ENCODE data around the gene SPOUT1.
"Not testable (repeated sequence)": the region's sequence is repeated elsewhere in the genome, so short reads cannot be mapped to it uniquely, and the experiment has no call there.

SPOUT1 gene

GRCh38 chr9:128809831-128810230, 19.8 kb downstream of the SPOUT1 start:
- no peak for DNase-seq (ENCODE audit: low read depth, low spot score)

GRCh38 chr9:128809036-128809599, 20.5 kb downstream of the SPOUT1 start:
- no peak for DNase-seq (ENCODE audit: low read depth, low spot score)

- DNase-seq (ENCODE audit: low read depth, low spot score), result no peak
Observed at GRCh38 chr9:128808543-128808942, 21.1 kb downstream of the SPOUT1 start.

- no peak for DNase-seq (ENCODE audit: low read depth, low spot score)
Observed at GRCh38 chr9:128807827-128808226, 21.8 kb downstream of the SPOUT1 start.

- no peak for DNase-seq (ENCODE audit: low read depth, low spot score)
Observed at GRCh38 chr9:128805661-128806060, 23.9 kb downstream of the SPOUT1 start.

- no peak for DNase-seq (ENCODE audit: low read depth, low spot score)
Observed at GRCh38 chr9:128802482-128802881, 27.1 kb downstream of the SPOUT1 start.

GRCh38 chr9:128800061-128800460, 29.5 kb downstream of the SPOUT1 start:
- DNase-seq (ENCODE audit: low read depth, low spot score), result no peak

- no peak for DNase-seq (ENCODE audit: low read depth, low spot score)
Observed at GRCh38 chr9:128798896-128799295, 30.7 kb downstream of the SPOUT1 start.

- DNase-seq (ENCODE audit: low read depth, low spot score), result not testable (repeated sequence)
Observed at GRCh38 chr9:128794961-128795360, 34.6 kb downstream of the SPOUT1 start.

GRCh38 chr9:128792978-128793686, 36.5 kb downstream of the SPOUT1 start:
- no peak for DNase-seq (ENCODE audit: low read depth, low spot score)

GRCh38 chr9:128792134-128792533, 37.5 kb downstream of the SPOUT1 start:
- no peak for DNase-seq (ENCODE audit: low read depth, low spot score)

GRCh38 chr9:128790536-128790935, 39.1 kb downstream of the SPOUT1 start:
- DNase-seq (ENCODE audit: low read depth, low spot score), result no peak

- no peak for DNase-seq (ENCODE audit: low read depth, low spot score)
Observed at GRCh38 chr9:128788445-128788844, 41.1 kb downstream of the SPOUT1 start.

- peak; percentile 22 for DNase-seq (ENCODE audit: low read depth, low spot score)
Observed at GRCh38 chr9:128787659-128788058, 41.9 kb downstream of the SPOUT1 start.

- peak; percentile 93 for DNase-seq (ENCODE audit: low read depth, low spot score)
Observed at GRCh38 chr9:128786681-128787601, 42.7 kb downstream of the SPOUT1 start, which contains the start of gene TBC1D13. Gene TBC1D13, plus strand, starts transcription at chr9:128787253. Its CDS starts 101 bp downstream, at chr9:128787354.

- no peak for DNase-seq (ENCODE audit: low read depth, low spot score)
Observed at GRCh38 chr9:128785427-128785826, 44.2 kb downstream of the SPOUT1 start.

GRCh38 chr9:128782669-128783068, 46.9 kb downstream of the SPOUT1 start:
- DNase-seq (ENCODE audit: low read depth, low spot score), result no peak

- no peak for DNase-seq (ENCODE audit: low read depth, low spot score)
Observed at GRCh38 chr9:128781187-128782070, 48.2 kb downstream of the SPOUT1 start.

GRCh38 chr9:128780093-128780492, 49.5 kb downstream of the SPOUT1 start:
- DNase-seq (ENCODE audit: low read depth, low spot score), result not testable (repeated sequence)

- no peak for DNase-seq (ENCODE audit: low read depth, low spot score)
Observed at GRCh38 chr9:128774804-128775203, 54.8 kb downstream of the SPOUT1 start.

GRCh38 chr9:128773049-128773448, 56.5 kb downstream of the SPOUT1 start:
- no peak for DNase-seq (ENCODE audit: low read depth, low spot score)

Measured in astrocyte of the hippocampus (primary cell).